H9 (cell line): ENCODE results near the gene DRG1. TPM values are rescaled to one million over a fixed set of nuclear protein-coding genes. Genes with fewer than 3 reads are reported as not detected.

Source experiments
- DNase-seq: peaks from one replicate; pipeline ENCODE4 v3.0.0-alpha.2; 2017
- H2AFZ ChIP-seq: one replicate; pipeline ENCODE4 v1.6.1; 2013; ENCODE audit warnings: mild to moderate bottlenecking, low read length, control low read depth, moderate library complexity
- H2AK5ac ChIP-seq: 2 replicates; pipeline ENCODE4 v1.6.1; 2013; ENCODE audit warnings: low read length, control low read depth, mixed read lengths; ENCODE audit not compliant: insufficient read length
- H2BK120ac ChIP-seq: one replicate; pipeline ENCODE4 v1.6.1; 2013; ENCODE audit warnings: low read depth, mild to moderate bottlenecking, low read length, control low read depth, inconsistent platforms; ENCODE audit not compliant: poor library complexity, severe bottlenecking
- H2BK12ac ChIP-seq: 2 replicates; pipeline ENCODE4 v1.6.1; 2013; ENCODE audit warnings: low read length, control low read depth, mixed read lengths, low read depth; ENCODE audit not compliant: insufficient read length
- H2BK15ac ChIP-seq: 2 replicates; pipeline ENCODE4 v1.6.1; 2013; ENCODE audit warnings: low read depth, low read length, control low read depth
- H2BK20ac ChIP-seq: one replicate; pipeline ENCODE4 v1.6.1; 2013; ENCODE audit warnings: low read depth, mild to moderate bottlenecking, low read length, control low read depth, inconsistent platforms; ENCODE audit not compliant: poor library complexity, severe bottlenecking
- H2BK5ac ChIP-seq: 2 replicates; pipeline ENCODE4 v1.6.1; 2013; ENCODE audit warnings: low read length, control low read depth, mixed read lengths; ENCODE audit not compliant: insufficient read length
- H3K14ac ChIP-seq: 2 replicates; pipeline ENCODE4 v1.6.1; 2013; ENCODE audit warnings: low read length, control low read depth; ENCODE audit not compliant: insufficient read depth
- H3K18ac ChIP-seq: 2 replicates; pipeline ENCODE4 v1.6.1; 2013; ENCODE audit warnings: low read depth, mild to moderate bottlenecking, mixed read lengths, low read length, control low read depth; ENCODE audit not compliant: insufficient read length
- H3K23ac ChIP-seq: 2 replicates; pipeline ENCODE4 v1.6.1; 2013; ENCODE audit warnings: low read length, control low read depth, mixed read lengths, low read depth; ENCODE audit not compliant: insufficient read length
- H3K23me2 ChIP-seq: 2 replicates; pipeline ENCODE4 v1.6.1; 2013; ENCODE audit warnings: low read depth, mild to moderate bottlenecking, mixed read lengths, low read length, control low read depth; ENCODE audit not compliant: insufficient read length, poor library complexity, severe bottlenecking
- H3K27ac ChIP-seq: 2 replicates; pipeline ENCODE4 v1.5.1; 2013; ENCODE audit warnings: low read length, control low read depth, mixed read lengths, low read depth; ENCODE audit not compliant: insufficient read length
- H3K27me3 ChIP-seq: 2 replicates; pipeline ENCODE4 v1.6.1; 2013; ENCODE audit warnings: low read length, control low read depth, inconsistent platforms; ENCODE audit not compliant: insufficient read depth
- H3K4ac ChIP-seq: 2 replicates; pipeline ENCODE4 v1.6.1; 2013; ENCODE audit warnings: low read depth, mild to moderate bottlenecking, control low read depth, inconsistent platforms, low read length, moderate library complexity
- H3K4me1 ChIP-seq: 2 replicates; pipeline ENCODE4 v1.6.1; 2013; ENCODE audit warnings: low read length, control low read depth, inconsistent platforms; ENCODE audit not compliant: insufficient read depth
- H3K4me2 ChIP-seq: 2 replicates; pipeline ENCODE4 v1.6.1; 2013; ENCODE audit warnings: low read length, control low read depth, mixed read lengths; ENCODE audit not compliant: insufficient read length, insufficient read depth
- H3K56ac ChIP-seq: 2 replicates; pipeline ENCODE4 v1.6.1; 2013; ENCODE audit warnings: low read depth, mild to moderate bottlenecking, mixed read lengths, low read length, control low read depth; ENCODE audit not compliant: insufficient read length
- H3K79me1 ChIP-seq: 2 replicates; pipeline ENCODE4 v1.6.1; 2013; ENCODE audit warnings: low read depth, mild to moderate bottlenecking, moderate library complexity, low read length, control low read depth, inconsistent platforms; ENCODE audit not compliant: insufficient read depth, poor library complexity, severe bottlenecking
- H3K79me2 ChIP-seq: 2 replicates; pipeline ENCODE4 v1.6.1; 2013; ENCODE audit warnings: low read length, control low read depth, inconsistent platforms; ENCODE audit not compliant: insufficient read depth
- H3K9ac ChIP-seq: 2 replicates; pipeline ENCODE4 v1.6.1; 2013; ENCODE audit warnings: low read length, control low read depth, mixed read lengths; ENCODE audit not compliant: insufficient read length; ENCODE audit errors: extremely low read depth
- H3K9me3 ChIP-seq: one replicate; pipeline ENCODE4 v1.6.1; 2013; ENCODE audit warnings: low read depth, low read length, inconsistent platforms; ENCODE audit not compliant: control insufficient read depth
- H3T11ph ChIP-seq: one replicate; pipeline ENCODE4 v1.6.1; 2013; ENCODE audit warnings: mild to moderate bottlenecking, low read length, control low read depth, inconsistent platforms
- H4K20me1 ChIP-seq: one replicate; pipeline ENCODE4 v1.6.1; 2013; ENCODE audit not compliant: control insufficient read depth, insufficient read length, insufficient read depth
- H4K5ac ChIP-seq: 2 replicates; pipeline ENCODE4 v1.6.1; 2013; ENCODE audit warnings: low read depth, mild to moderate bottlenecking, mixed read lengths, low read length, control low read depth; ENCODE audit not compliant: insufficient read length
- H4K8ac ChIP-seq: replicated peaks from 2 replicates; pipeline ENCODE4 v1.6.1; 2013; ENCODE audit warnings: low read length, control low read depth, mixed read lengths, low read depth; ENCODE audit not compliant: insufficient read length
- H4K91ac ChIP-seq: 2 replicates; pipeline ENCODE4 v1.6.1; 2013; ENCODE audit warnings: low read depth, mild to moderate bottlenecking, moderate library complexity, mixed read lengths, low read length, control low read depth; ENCODE audit not compliant: insufficient read length
- H3K27ac Mint-ChIP-seq, 3 experiments: 2 replicates in 2 of 3; 3 replicates in 1 of 3; pipeline ENCODE4 v1.8.0; 2020 to 2021; ENCODE audit warnings: mixed read lengths in 3 of 3, mild to moderate bottlenecking in 1 of 3, moderate library complexity in 1 of 3
- H3K27me3 Mint-ChIP-seq: 2 replicates; pipeline ENCODE4 v1.8.0; 2021; ENCODE audit warnings: low read depth, mild to moderate bottlenecking, moderate library complexity, mixed read lengths
- H3K36me3 Mint-ChIP-seq, 3 experiments: 2 replicates in 2 of 3; 3 replicates in 1 of 3; pipeline ENCODE4 v1.8.0; 2020 to 2021; ENCODE audit warnings: low read depth in 3 of 3, mixed read lengths in 3 of 3; ENCODE audit not compliant: insufficient read depth in 1 of 3
- H3K4me1 Mint-ChIP-seq, 2 experiments: 2 replicates each; pipeline ENCODE4 v1.8.0; 2020; ENCODE audit warnings: mixed read lengths in 2 of 2
- H3K4me3 Mint-ChIP-seq, 2 experiments: 2 replicates in 1 of 2; 3 replicates in 1 of 2; pipeline ENCODE4 v1.8.0; 2020 to 2021; ENCODE audit warnings: mild to moderate bottlenecking in 2 of 2, mixed read lengths in 2 of 2, moderate library complexity in 1 of 2
- H3K9me3 Mint-ChIP-seq, 2 experiments: 2 replicates in 1 of 2; 3 replicates in 1 of 2; pipeline ENCODE4 v1.8.0; 2020; ENCODE audit warnings: mild to moderate bottlenecking in 2 of 2, mixed read lengths in 2 of 2, moderate library complexity in 1 of 2
- WGBS: extraction: QIAGEN DNeasy Blood & Tissue Kit; methylation state at CpG from one replicate; pipeline ENCODE4 v1.1.7; 2013; ENCODE audit warnings: missing lambda C conversion rate, low lambda C conversion rate, mixed read lengths; ENCODE audit not compliant: insufficient read length; ENCODE audit errors: extremely low coverage; 5-methylcytosine and 5-hydroxymethylcytosine counted together
- total RNA-seq: library from RNA; stranded (reverse); gene quantifications from 2 replicates; pipeline ENCODE4 v1.2.1, GENCODE V29; 2021
- TF ChIP-seq, protein P1 (sequence below): fragments of 200-600 bp; sonication (generic); conservative IDR thresholded peaks from 3 replicates; pipeline ENCODE4 v1.8.0; 2021; ENCODE audit warnings: antibody characterized with exemption, mild to moderate bottlenecking

DRG1 gene
- total RNA-seq, 1 experiment from 2014 or later = 89.5 TPM

DNA sequence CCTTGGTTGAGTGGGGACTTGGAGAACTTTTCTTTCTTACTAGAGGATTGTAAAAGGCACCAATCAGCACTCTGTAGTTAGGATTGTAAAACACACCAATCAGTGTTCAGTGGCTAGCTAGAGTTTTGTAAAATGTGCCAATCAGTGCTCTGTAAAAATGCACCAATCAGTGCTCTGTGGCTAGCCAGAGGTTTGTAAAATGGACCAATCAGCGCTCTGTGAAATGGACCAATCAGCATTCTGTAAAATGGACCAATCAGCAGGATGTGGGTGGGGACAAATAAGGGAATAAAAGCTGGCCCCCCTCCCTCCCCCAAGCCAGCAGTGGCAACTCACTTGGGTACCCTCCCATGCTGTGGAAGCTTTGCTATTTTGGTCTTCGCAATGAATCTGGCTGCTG lies 5.5 kb upstream of the DRG1 start:
- no peaks in the 10 kb centered on the region for H3K9me3 ChIP-seq
- H3K27me3 ChIP-seq = no peaks in the 10 kb centered on the region
- no peak overlapping the region for H3K56ac ChIP-seq
- no peak overlapping the region for H3K18ac ChIP-seq
- H3K23ac ChIP-seq = no peak overlapping the region
- no peak overlapping the region for H2AFZ ChIP-seq
- Mint-ChIP-seq H3K4me1 (peaks cover 2 to 7% of the 10 kb centered on the region in 2 experiments; a peak in 3 of 4 replicates), H3K36me3 (no peaks in the 10 kb centered on the region; a peak in 1 of 7 replicates), H3K9me3 (peaks cover 0 to 4% of the 10 kb centered on the region in 2 experiments; a peak in 2 of 5 replicates), H3K27me3 (peaks cover 2% of the 10 kb centered on the region; the same call in 1 of the 2 replicates), H3K4me3 (no peak overlapping the region), H3K27ac (no peak overlapping the region)
- TF ChIP-seq, protein P1, sequence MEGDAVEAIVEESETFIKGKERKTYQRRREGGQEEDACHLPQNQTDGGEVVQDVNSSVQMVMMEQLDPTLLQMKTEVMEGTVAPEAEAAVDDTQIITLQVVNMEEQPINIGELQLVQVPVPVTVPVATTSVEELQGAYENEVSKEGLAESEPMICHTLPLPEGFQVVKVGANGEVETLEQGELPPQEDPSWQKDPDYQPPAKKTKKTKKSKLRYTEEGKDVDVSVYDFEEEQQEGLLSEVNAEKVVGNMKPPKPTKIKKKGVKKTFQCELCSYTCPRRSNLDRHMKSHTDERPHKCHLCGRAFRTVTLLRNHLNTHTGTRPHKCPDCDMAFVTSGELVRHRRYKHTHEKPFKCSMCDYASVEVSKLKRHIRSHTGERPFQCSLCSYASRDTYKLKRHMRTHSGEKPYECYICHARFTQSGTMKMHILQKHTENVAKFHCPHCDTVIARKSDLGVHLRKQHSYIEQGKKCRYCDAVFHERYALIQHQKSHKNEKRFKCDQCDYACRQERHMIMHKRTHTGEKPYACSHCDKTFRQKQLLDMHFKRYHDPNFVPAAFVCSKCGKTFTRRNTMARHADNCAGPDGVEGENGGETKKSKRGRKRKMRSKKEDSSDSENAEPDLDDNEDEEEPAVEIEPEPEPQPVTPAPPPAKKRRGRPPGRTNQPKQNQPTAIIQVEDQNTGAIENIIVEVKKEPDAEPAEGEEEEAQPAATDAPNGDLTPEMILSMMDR = no peak
- WGBS = no CpG with 5 or more reads among the region's 2 CpGs
- H2BK120ac ChIP-seq = no peak overlapping the region
- H3K14ac ChIP-seq = no peak overlapping the region
- no peak overlapping the region for H4K91ac ChIP-seq
- no peak overlapping the region for H3K4me2 ChIP-seq
- no peak overlapping the region for H4K8ac ChIP-seq
- H2BK12ac ChIP-seq = no peak overlapping the region
- H2BK15ac ChIP-seq = no peak overlapping the region
- H4K5ac ChIP-seq = no peak overlapping the region
- no peak overlapping the region for H3T11ph ChIP-seq
- no peak overlapping the region for H2AK5ac ChIP-seq
- H3K9ac ChIP-seq = no peak overlapping the region
- no peaks in the 10 kb centered on the region for H3K79me2 ChIP-seq
- H2BK20ac ChIP-seq = no peak overlapping the region
- H3K4me1 ChIP-seq = no peaks in the 10 kb centered on the region
- H3K79me1 ChIP-seq = no peaks in the 10 kb centered on the region
- no peaks in the 10 kb centered on the region for H4K20me1 ChIP-seq
- no peak overlapping the region for H2BK5ac ChIP-seq
- DNase-seq = no peak
- H3K23me2 ChIP-seq = no peaks in the 10 kb centered on the region
- no peak overlapping the region for H3K4ac ChIP-seq
- H3K27ac ChIP-seq = no peak overlapping the region
